ENCODE measurements around the gene FNIP2.

The FNIP2 gene

DNA sequence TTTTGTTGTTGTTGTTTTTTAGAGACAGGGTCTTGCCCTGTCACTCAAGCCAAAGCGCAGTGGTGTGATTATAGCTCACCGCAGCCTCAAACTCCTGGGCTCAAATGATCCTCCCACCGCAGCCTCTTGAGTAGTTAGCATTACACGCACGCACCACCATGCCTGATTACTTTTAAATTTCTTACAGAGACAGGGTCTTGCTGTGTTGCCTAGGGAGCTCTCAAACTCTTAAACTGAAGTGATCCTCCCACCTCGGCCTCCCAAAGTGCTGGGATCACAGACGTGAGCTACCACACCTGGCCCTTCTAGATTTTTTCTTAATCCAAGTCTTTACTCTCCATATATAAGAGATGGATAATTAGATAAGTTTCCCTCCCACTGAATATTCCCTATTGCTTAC is 29.2 kb downstream of the FNIP2 start:
- Histone ChIP-seq H3K27ac (no peak overlapping the region), H3K79me2 (ENCODE audit: insufficient read depth, low read depth) (no peaks in the 10 kb centered on the region), H3K4me1 (ENCODE audit: low read depth, poor library complexity, severe bottlenecking) (peaks cover 7% of the 10 kb centered on the region), H2AFZ (ENCODE audit: low read depth) (no peak overlapping the region), H3K4me2 (no peak overlapping the region), H3K4me3 (IDR thresholded peaks at IDR 0.05; ENCODE audit: insufficient read depth, low read depth, low read length) (no peak overlapping the region), H3K9ac (no peak overlapping the region), H3K27me3 (ENCODE audit: insufficient read depth, low read depth) (no peaks in the 10 kb centered on the region), H3K36me3 (ENCODE audit: insufficient read depth) (no peaks in the 10 kb centered on the region), H4K20me1 (ENCODE audit: insufficient read depth) (no peaks in the 10 kb centered on the region)
- TF ChIP-seq, protein P1, sequence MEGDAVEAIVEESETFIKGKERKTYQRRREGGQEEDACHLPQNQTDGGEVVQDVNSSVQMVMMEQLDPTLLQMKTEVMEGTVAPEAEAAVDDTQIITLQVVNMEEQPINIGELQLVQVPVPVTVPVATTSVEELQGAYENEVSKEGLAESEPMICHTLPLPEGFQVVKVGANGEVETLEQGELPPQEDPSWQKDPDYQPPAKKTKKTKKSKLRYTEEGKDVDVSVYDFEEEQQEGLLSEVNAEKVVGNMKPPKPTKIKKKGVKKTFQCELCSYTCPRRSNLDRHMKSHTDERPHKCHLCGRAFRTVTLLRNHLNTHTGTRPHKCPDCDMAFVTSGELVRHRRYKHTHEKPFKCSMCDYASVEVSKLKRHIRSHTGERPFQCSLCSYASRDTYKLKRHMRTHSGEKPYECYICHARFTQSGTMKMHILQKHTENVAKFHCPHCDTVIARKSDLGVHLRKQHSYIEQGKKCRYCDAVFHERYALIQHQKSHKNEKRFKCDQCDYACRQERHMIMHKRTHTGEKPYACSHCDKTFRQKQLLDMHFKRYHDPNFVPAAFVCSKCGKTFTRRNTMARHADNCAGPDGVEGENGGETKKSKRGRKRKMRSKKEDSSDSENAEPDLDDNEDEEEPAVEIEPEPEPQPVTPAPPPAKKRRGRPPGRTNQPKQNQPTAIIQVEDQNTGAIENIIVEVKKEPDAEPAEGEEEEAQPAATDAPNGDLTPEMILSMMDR (conservative IDR thresholded peaks at IDR 0.05; ENCODE audit: low read depth, low read length) = no peak

DNA sequence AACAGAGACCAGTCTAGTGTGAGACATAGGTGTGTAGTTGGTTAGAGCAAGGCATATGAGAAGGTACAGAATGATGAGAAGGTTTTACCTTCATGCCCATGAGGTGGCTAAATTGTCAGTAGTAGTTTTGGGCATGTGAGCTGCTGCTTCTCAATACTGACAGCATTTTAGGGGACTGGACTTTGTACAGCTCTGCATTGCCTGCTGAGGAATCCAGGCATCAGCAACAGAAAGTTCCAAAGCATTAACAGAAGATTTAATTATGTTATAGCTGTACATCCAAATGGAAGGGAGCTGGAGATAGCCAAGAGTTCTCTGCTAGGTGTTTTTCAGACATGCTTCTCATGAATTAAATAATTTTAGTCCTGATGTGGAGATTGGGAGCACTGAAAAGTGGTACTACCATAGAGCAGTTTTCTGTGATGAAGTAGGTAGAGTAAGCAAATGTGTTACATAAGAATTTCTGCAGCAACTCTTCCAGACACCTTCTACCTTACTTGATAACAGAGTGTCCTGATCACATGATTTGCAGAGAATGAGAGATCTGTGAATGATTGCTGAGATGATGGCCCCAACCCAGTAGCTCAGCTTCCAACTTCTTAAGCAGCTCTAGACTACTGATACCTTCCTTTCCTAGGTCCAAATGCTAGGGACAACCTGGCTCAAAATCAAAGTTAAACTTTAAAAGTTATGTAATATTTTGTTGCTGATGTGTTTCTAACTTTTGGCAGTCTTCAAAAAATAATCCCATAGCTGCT is 30.4 kb downstream of the FNIP2 start:
- no peak overlapping the region for H3K27ac ChIP-seq
- H3K27me3 ChIP-seq (ENCODE audit: insufficient read depth, low read depth) = no peaks in the 10 kb centered on the region
- H2AFZ ChIP-seq (ENCODE audit: low read depth) = no peak overlapping the region
- no peaks in the 10 kb centered on the region for H3K79me2 ChIP-seq (ENCODE audit: insufficient read depth, low read depth)
- TF ChIP-seq, protein P1 (conservative IDR thresholded peaks at IDR 0.05; ENCODE audit: low read depth, low read length) = no peak
- no peak overlapping the region for H3K4me3 ChIP-seq (IDR thresholded peaks at IDR 0.05; ENCODE audit: insufficient read depth, low read depth, low read length)
- H3K4me2 ChIP-seq = no peak overlapping the region
- no peaks in the 10 kb centered on the region for H4K20me1 ChIP-seq (ENCODE audit: insufficient read depth)
- no peaks in the 10 kb centered on the region for H3K36me3 ChIP-seq (ENCODE audit: insufficient read depth)
- H3K9ac ChIP-seq = no peak overlapping the region
- H3K4me1 ChIP-seq (ENCODE audit: low read depth, poor library complexity, severe bottlenecking) = peaks cover 7% of the 10 kb centered on the region

DNA sequence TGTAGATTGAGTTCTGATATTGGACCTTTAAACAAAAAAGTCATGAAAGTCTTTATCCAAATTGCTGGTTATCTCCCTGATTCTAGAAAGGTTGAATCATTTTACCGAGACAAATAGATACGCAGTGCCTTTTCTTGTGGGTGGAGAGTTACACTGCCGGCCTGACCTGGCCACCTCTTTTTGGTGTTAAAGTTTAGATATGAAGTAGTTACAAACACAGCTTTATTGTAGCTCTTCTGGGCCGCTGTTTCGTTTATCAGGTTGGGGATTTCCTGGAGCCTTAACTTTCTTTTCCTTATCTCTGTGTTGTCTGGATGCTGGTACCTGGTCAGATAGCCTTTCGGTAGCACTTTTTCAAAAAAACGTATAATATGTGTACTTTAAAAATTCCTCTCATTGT is 31.0 kb downstream of the FNIP2 start:
- Histone ChIP-seq H3K4me2 (no peak overlapping the region), H3K27me3 (ENCODE audit: insufficient read depth, low read depth) (no peaks in the 10 kb centered on the region), H2AFZ (ENCODE audit: low read depth) (no peak overlapping the region), H3K4me3 (IDR thresholded peaks at IDR 0.05; ENCODE audit: insufficient read depth, low read depth, low read length) (no peak overlapping the region), H3K4me1 (ENCODE audit: low read depth, poor library complexity, severe bottlenecking) (peaks cover 12% of the 10 kb centered on the region), H3K27ac (no peak overlapping the region), H4K20me1 (ENCODE audit: insufficient read depth) (no peaks in the 10 kb centered on the region), H3K79me2 (ENCODE audit: insufficient read depth, low read depth) (no peaks in the 10 kb centered on the region), H3K36me3 (ENCODE audit: insufficient read depth) (no peaks in the 10 kb centered on the region), H3K9ac (no peak overlapping the region)
- TF ChIP-seq, protein P1 (conservative IDR thresholded peaks at IDR 0.05; ENCODE audit: low read depth, low read length) = no peak

DNA sequence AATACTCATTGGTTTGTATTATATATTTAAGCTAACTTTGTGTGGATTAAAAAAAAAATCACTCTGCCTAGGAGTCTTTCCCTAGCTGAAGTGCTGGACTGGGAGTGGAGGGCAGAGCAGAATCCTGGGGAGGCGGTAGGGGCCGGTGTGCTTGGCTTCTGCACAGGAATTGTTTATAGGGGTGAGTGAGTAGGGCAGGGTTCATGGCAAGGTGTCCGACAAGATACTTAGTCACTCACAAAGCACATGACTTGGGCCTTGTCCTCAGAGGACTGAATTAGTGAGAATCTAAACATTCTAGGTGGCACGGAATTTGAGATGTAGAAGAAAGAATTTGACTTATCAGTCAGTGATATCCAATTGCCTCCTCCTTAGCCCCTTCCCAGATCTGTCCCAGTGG is 32.2 kb downstream of the FNIP2 start:
- Histone ChIP-seq H3K9ac (no peak overlapping the region), H3K4me1 (ENCODE audit: low read depth, poor library complexity, severe bottlenecking) (peaks cover 25% of the 10 kb centered on the region), H3K4me2 (no peak overlapping the region), H2AFZ (ENCODE audit: low read depth) (no peak overlapping the region), H3K27me3 (ENCODE audit: insufficient read depth, low read depth) (no peaks in the 10 kb centered on the region), H4K20me1 (ENCODE audit: insufficient read depth) (no peaks in the 10 kb centered on the region), H3K79me2 (ENCODE audit: insufficient read depth, low read depth) (no peaks in the 10 kb centered on the region), H3K4me3 (IDR thresholded peaks at IDR 0.05; ENCODE audit: insufficient read depth, low read depth, low read length) (no peak overlapping the region), H3K36me3 (ENCODE audit: insufficient read depth) (no peaks in the 10 kb centered on the region), H3K27ac (no peak overlapping the region)
- TF ChIP-seq, protein P1 (conservative IDR thresholded peaks at IDR 0.05; ENCODE audit: low read depth, low read length) = no peak

All from KMS-11 (cell line).